HepG2 (cell line): ENCODE results near the gene TTC22. TPM values are rescaled to one million over a fixed set of nuclear protein-coding genes. Genes with fewer than 3 reads are reported as not detected.

Experiments used
- ATAC-seq: fragments of 200-7000 bp; cut with Tn5 transposase; 3 replicates; pipeline ENCODE4 v1.9.1; 2020; ENCODE audit warnings: mild to moderate bottlenecking, moderate library complexity
- BruUV-seq: library from RNA; stranded (reverse); fragments of 400-500 nt; replicated peaks from 2 replicates; lab custom pipeline; 2021; lab: Mats Ljungman, UMichigan
- CTCF ChIA-PET: fragments of 300-600 bp; formaldehyde crosslinking; extraction: SDS; loops from one replicate; lab custom pipeline; 2021; ENCODE audit warnings: low total read pairs, inconsistent platforms, low intra/inter-chr PET ratio; lab: Yijun Ruan, JAX
- POLR2A ChIA-PET: fragments of 350-600 bp; sonication (Branson Sonifier 250); formaldehyde crosslinking; loops from one replicate; lab custom pipeline; 2020; ENCODE audit warnings: antibody characterized with exemption, inconsistent platforms; lab: Yijun Ruan, JAX
- DNase-seq: peaks from one replicate; pipeline ENCODE4 v3.0.0-alpha.2; 2015; ENCODE audit warnings: low spot score
- FAIRE-seq: peaks from 3 replicates; lab custom pipeline; 2011; peaks lifted over from hg19 to GRCh38; lab: Jason Lieb, UNC
- H2AFZ ChIP-seq: one replicate; pipeline ENCODE4 v1.6.1; 2011; ENCODE audit warnings: low read length, inconsistent platforms
- H3K27ac ChIP-seq: fragments of 300-600 bp; 3 replicates; pipeline ENCODE4 v1.8.0; 2011; ENCODE audit warnings: mixed run types, mild to moderate bottlenecking, mixed read lengths, low read length, inconsistent platforms; ENCODE audit not compliant: insufficient read depth; ENCODE audit errors: extremely low read length
- H3K27me3 ChIP-seq, 2 experiments: fragments of 200-600 bp in 1 of 2; 2 replicates in 1 of 2; 3 replicates in 1 of 2; pipeline versions ENCODE4 v1.6.0 to v1.8.0; 2011; ENCODE audit warnings: low read length in 2 of 2, mild to moderate bottlenecking in 2 of 2, moderate library complexity in 2 of 2, inconsistent platforms in 1 of 2; ENCODE audit not compliant: insufficient read depth in 2 of 2, control insufficient read depth in 1 of 2
- H3K36me3 ChIP-seq, 2 experiments: fragments of 200-600 bp in 1 of 2; replicated peaks in 1 of 2; 2 replicates in 1 of 2; 3 replicates in 1 of 2; pipeline versions ENCODE4 v1.5.1 to v1.8.0; 2011; ENCODE audit warnings: low read length in 2 of 2, inconsistent platforms in 1 of 2; ENCODE audit not compliant: insufficient read depth in 2 of 2, control insufficient read depth in 1 of 2
- H3K4me1 ChIP-seq: 2 replicates; pipeline ENCODE4 v1.5.1; 2012; ENCODE audit warnings: low read length, inconsistent platforms; ENCODE audit not compliant: insufficient read depth
- H3K4me2 ChIP-seq: 2 replicates; pipeline ENCODE4 v1.6.0; 2011; ENCODE audit warnings: low read depth, low read length, inconsistent platforms
- H3K4me3 ChIP-seq, 3 experiments: fragments of 200-600 bp in 1 of 3; sonication (generic), shearing (Covaris generic) in 1 of 3; replicated peaks in 1 of 3; 2 replicates each; pipeline ENCODE4 v1.5.1; 2011 to 2016; ENCODE audit warnings: low read length in 3 of 3, inconsistent platforms in 2 of 3, low read depth in 2 of 3, mild to moderate bottlenecking in 2 of 3, control low read depth in 1 of 3, mixed read lengths in 1 of 3; ENCODE audit not compliant: insufficient read depth in 1 of 3
- H3K79me2 ChIP-seq: one replicate; pipeline ENCODE4 v1.6.1; 2011; ENCODE audit warnings: low read length, inconsistent platforms; ENCODE audit not compliant: insufficient read depth
- H3K9ac ChIP-seq: 2 replicates; pipeline ENCODE4 v1.6.0; 2011; ENCODE audit warnings: mild to moderate bottlenecking, low read depth, low read length, inconsistent platforms; ENCODE audit not compliant: insufficient read depth
- H3K9me3 ChIP-seq: 2 replicates; pipeline ENCODE4 v1.5.1; 2012; ENCODE audit warnings: mild to moderate bottlenecking, low read length
- H4K20me1 ChIP-seq: 2 replicates; pipeline ENCODE4 v1.6.0; 2011; ENCODE audit warnings: inconsistent platforms, mild to moderate bottlenecking, low read length, moderate library complexity; ENCODE audit not compliant: insufficient read depth
- DNMT1 ChIP-seq: sonication (generic); formaldehyde crosslinking; IDR thresholded peaks from 2 replicates; pipeline ENCODE4 v1.5.1; 2020; ENCODE audit warnings: mild to moderate bottlenecking, missing genetic modification reagents
- E2F5 ChIP-seq: sonication (generic); formaldehyde crosslinking; conservative IDR thresholded peaks from 2 replicates; pipeline ENCODE4 v1.4.0; 2020; ENCODE audit warnings: missing genetic modification reagents
- FOXO1 ChIP-seq: sonication (generic); formaldehyde crosslinking; IDR thresholded peaks from 2 replicates; pipeline ENCODE4 v1.4.0; 2020; ENCODE audit warnings: missing genetic modification reagents
- GABPB1 ChIP-seq: IDR thresholded peaks from 2 replicates; pipeline ENCODE4 v1.6.1; 2016; ENCODE audit warnings: mild to moderate bottlenecking, missing genetic modification reagents, moderate library complexity, missing compliant biosample characterization
- GMEB2 ChIP-seq: IDR thresholded peaks from 2 replicates; pipeline ENCODE4 v1.6.1; 2016; ENCODE audit warnings: missing biosample characterization, missing genetic modification reagents, low read depth
- HBP1 ChIP-seq: IDR thresholded peaks from 2 replicates; pipeline ENCODE4 v1.6.1; 2016; ENCODE audit warnings: low read depth, control low read depth
- HDAC1 ChIP-seq: sonication (generic); formaldehyde crosslinking; IDR thresholded peaks from 2 replicates; pipeline ENCODE4 v1.5.1; 2020; ENCODE audit warnings: mild to moderate bottlenecking, missing genetic modification reagents
- HDAC2 ChIP-seq: sonication (generic); formaldehyde crosslinking; IDR thresholded peaks from 2 replicates; pipeline ENCODE4 v1.4.0; 2020; ENCODE audit warnings: missing genetic modification reagents
- JUND ChIP-seq: sonication (generic); formaldehyde crosslinking; IDR thresholded peaks from 2 replicates; pipeline ENCODE4 v1.8.0; 2022; ENCODE audit warnings: mild to moderate bottlenecking, missing genetic modification reagents
- NFIC ChIP-seq: IDR thresholded peaks from 2 replicates; pipeline ENCODE4 v1.6.1; 2012; ENCODE audit warnings: mild to moderate bottlenecking, low read length, inconsistent platforms
- PBX3 ChIP-seq: sonication (generic); formaldehyde crosslinking; IDR thresholded peaks from 2 replicates; pipeline ENCODE4 v1.8.1; 2023; ENCODE audit warnings: missing genetic modification reagents, inconsistent platforms, borderline replicate concordance
- PCBP1 ChIP-seq: fragments of 200-400 bp; formaldehyde crosslinking; IDR thresholded peaks from 2 replicates; pipeline ENCODE4 v1.6.1; 2017; ENCODE audit warnings: mild to moderate bottlenecking, low read depth, low read length, borderline replicate concordance
- SP5 ChIP-seq: IDR thresholded peaks from 2 replicates; pipeline ENCODE4 v1.6.1; 2016; ENCODE audit warnings: low read depth, borderline replicate concordance
- ZBTB37 ChIP-seq: sonication (generic); formaldehyde crosslinking; IDR thresholded peaks from 2 replicates; pipeline ENCODE4 v1.4.0; 2020; ENCODE audit warnings: mild to moderate bottlenecking, missing genetic modification reagents
- ZFAT ChIP-seq: sonication (generic); formaldehyde crosslinking; conservative IDR thresholded peaks from 2 replicates; pipeline ENCODE4 v1.8.1; 2023; ENCODE audit warnings: missing genetic modification reagents, inconsistent platforms
- ZNF326 ChIP-seq: sonication (generic); formaldehyde crosslinking; IDR thresholded peaks from 2 replicates; pipeline ENCODE4 v1.4.0; 2020; ENCODE audit warnings: missing genetic modification reagents, borderline replicate concordance
- ZNF33B ChIP-seq: sonication (generic); formaldehyde crosslinking; IDR thresholded peaks from 2 replicates; pipeline ENCODE4 v1.5.1; 2020; ENCODE audit warnings: mild to moderate bottlenecking, missing genetic modification reagents
- ZNF598 ChIP-seq: sonication (generic); formaldehyde crosslinking; IDR thresholded peaks from 2 replicates; pipeline ENCODE4 v1.5.1; 2020; ENCODE audit warnings: mild to moderate bottlenecking, missing genetic modification reagents, borderline replicate concordance
- ZNF773 ChIP-seq: sonication (generic); formaldehyde crosslinking; IDR thresholded peaks from 2 replicates; pipeline ENCODE4 v1.4.0; 2020; ENCODE audit warnings: missing genetic modification reagents, borderline replicate concordance
- WGBS: methylation state at CpG from one replicate; pipeline ENCODE4 v1.1.6; 2017; ENCODE audit warnings: low lambda C conversion rate; 5-methylcytosine and 5-hydroxymethylcytosine counted together
- in situ Hi-C: cut with HindIII; loops from 2 replicates; pipeline ENCODE4 v1.10.0; 2017; ENCODE audit warnings: low pct_unique_long_range_greater_than_20kb; ENCODE audit not compliant: extremely low pct_ligation_motif_present
- intact Hi-C: fragments of 100-400 bp; cut with micrococcal nuclease; formaldehyde crosslinking; loops from one replicate; pipeline ENCODE4 v1.10.0; 2022; ENCODE audit not compliant: unreplicated experiment
- polyA plus RNA-seq, 8 experiments: library from polyadenylated mRNA; depleted of rRNA in 3 of 8; stranded (reverse) in 7 of 8; unstranded in 1 of 8; fragments of >200 nt; fragmentation: Illumina TruSeq in 4 of 8; extraction: Trizol in 4 of 8; gene quantifications; 2 replicates each; pipeline versions ENCODE4 v1.2.1 to v1.2.3, GENCODE V29; 2011 to 2016; ENCODE audit warnings: low read depth in 4 of 8, missing spikeins in 1 of 8, mixed read lengths in 1 of 8; ENCODE audit not compliant: insufficient read depth in 1 of 8
- total RNA-seq, 5 experiments: library from RNA; depleted of rRNA; stranded (reverse); fragments of >200 nt; fragmentation: Illumina TruSeq; extraction: Trizol; gene quantifications; 2 replicates each; pipeline ENCODE4 v1.2.3, GENCODE V29; 2016; ENCODE audit warnings: low read depth in 1 of 5

Gene TTC22
- total and polyA plus RNA-seq, 2 of the 13 experiments (the other 11 are each of a cell fraction or from before 2014, with no cell fraction given): not detected

- no peak for TF ChIP-seq PBX3 (CRISPR knock-in tag)
- TF ChIP-seq E2F5 (CRISPR knock-in tag): no peak
- TF ChIP-seq JUND (CRISPR knock-in tag): no peak
- no peak for TF ChIP-seq ZNF773 (CRISPR knock-in tag)
- no peak for TF ChIP-seq ZNF598 (CRISPR knock-in tag)
Observed at GRCh38 chr1:54816951-54817350, 15.8 kb upstream of the TTC22 start (continued).

GRCh38 chr1:54816130-54816529, 15.0 kb upstream of the TTC22 start:
- POLR2A ChIA-PET: interaction anchor here (0.6 kb wide), 1 partner anchor 680 kb away, joined by 3 read pairs; no protein-coding TSS in a partner anchor
- intact Hi-C loops: no loop called here
- peaks cover 15% of the 10 kb centered on the region for H3K4me1 ChIP-seq
- 0% methylated on average over 3 of the region's 6 CpGs for WGBS
- FAIRE-seq: no peak
- TF ChIP-seq ZFAT (CRISPR knock-in tag) (no peak), FOXO1 (no peak), DNMT1 (CRISPR knock-in tag) (no peak), PCBP1 (no peak), GABPB1 (no peak), SP5 (CRISPR knock-in tag) (no peak), GMEB2 (CRISPR knock-in tag) (no peak), ZNF33B (CRISPR knock-in tag) (no peak), ZBTB37 (CRISPR knock-in tag) (no peak), NFIC (no peak), HDAC1 (no peak), ZNF326 (no peak), HDAC2 (CRISPR knock-in tag) (no peak), HBP1 (CRISPR knock-in tag) (no peak)
- TF ChIP-seq, all 625 proteins: peak for 0
- H2AFZ ChIP-seq: no peak overlapping the region
- H3K9ac ChIP-seq: no peak overlapping the region
- no TSS peak for BruUV-seq
- H3K4me2 ChIP-seq: no peak overlapping the region
- DNase-seq (no peak), ATAC-seq (no peak)
- H3K27ac ChIP-seq: no peak overlapping the region
- no peaks in the 10 kb centered on the region for H3K36me3 ChIP-seq
- H3K9me3 ChIP-seq: no peaks in the 10 kb centered on the region
- in situ Hi-C loops: loop anchor here (10.0 kb wide), 1 partner anchor 179 kb away; the partner anchor contains the start of gene BSND
- CTCF ChIA-PET: no interaction called here
- peaks cover 6 to 51% of the 10 kb centered on the region in 2 experiments; a peak in 4 of 5 replicates for H3K27me3 ChIP-seq
- no peaks in the 10 kb centered on the region for H4K20me1 ChIP-seq
- no peak overlapping the region for H3K4me3 ChIP-seq
- H3K79me2 ChIP-seq: no peaks in the 10 kb centered on the region
